Retinal pigment epithelial cell (primary cell): ENCODE data around the gene ARHGAP24.
A peak's percentile ranks its signal among the peaks of the same experiment; 100 is the strongest.
"Not testable (repeated sequence)": the region's sequence is repeated elsewhere in the genome, so short reads cannot be mapped to it uniquely, and the experiment has no call there.

Experiments used
- DNase-seq: peaks from one replicate; pipeline ENCODE4 v3.0.0-alpha.2; 2010; ENCODE audit warnings: low read depth
- H3K4me3 ChIP-seq: 2 replicates; pipeline ENCODE4 v1.5.1; 2011; ENCODE audit warnings: mild to moderate bottlenecking, low read length, control low read depth, moderate library complexity
- TF ChIP-seq, protein P1 (sequence below): conservative IDR thresholded peaks from 2 replicates; pipeline ENCODE4 v1.5.1; 2011; ENCODE audit warnings: low read depth, low read length, control low read depth, inconsistent platforms

Gene ARHGAP24

DNA sequence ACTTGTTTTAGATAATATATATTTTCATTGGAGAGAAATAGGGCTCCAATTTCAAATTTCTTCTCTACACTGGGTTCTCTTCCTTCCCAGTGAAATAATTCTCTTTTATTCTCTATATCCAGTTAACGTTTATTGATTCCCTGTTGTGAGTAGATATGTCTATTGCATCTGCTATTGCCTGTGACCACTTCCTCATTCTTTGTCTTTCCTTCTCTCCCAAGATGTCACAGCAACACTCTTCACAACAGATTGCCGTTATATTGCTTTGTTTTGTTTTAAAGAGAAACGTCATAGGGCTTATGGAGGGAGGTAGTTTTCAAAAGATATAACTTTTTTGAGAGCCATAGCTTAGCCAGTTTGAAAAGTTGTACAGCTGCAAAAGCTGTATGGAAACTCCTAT, 343.8 kb downstream of the ARHGAP24 start:
- no peak overlapping the region for H3K4me3 ChIP-seq
- no peak for DNase-seq
- TF ChIP-seq, protein P1, sequence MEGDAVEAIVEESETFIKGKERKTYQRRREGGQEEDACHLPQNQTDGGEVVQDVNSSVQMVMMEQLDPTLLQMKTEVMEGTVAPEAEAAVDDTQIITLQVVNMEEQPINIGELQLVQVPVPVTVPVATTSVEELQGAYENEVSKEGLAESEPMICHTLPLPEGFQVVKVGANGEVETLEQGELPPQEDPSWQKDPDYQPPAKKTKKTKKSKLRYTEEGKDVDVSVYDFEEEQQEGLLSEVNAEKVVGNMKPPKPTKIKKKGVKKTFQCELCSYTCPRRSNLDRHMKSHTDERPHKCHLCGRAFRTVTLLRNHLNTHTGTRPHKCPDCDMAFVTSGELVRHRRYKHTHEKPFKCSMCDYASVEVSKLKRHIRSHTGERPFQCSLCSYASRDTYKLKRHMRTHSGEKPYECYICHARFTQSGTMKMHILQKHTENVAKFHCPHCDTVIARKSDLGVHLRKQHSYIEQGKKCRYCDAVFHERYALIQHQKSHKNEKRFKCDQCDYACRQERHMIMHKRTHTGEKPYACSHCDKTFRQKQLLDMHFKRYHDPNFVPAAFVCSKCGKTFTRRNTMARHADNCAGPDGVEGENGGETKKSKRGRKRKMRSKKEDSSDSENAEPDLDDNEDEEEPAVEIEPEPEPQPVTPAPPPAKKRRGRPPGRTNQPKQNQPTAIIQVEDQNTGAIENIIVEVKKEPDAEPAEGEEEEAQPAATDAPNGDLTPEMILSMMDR: no peak

DNA sequence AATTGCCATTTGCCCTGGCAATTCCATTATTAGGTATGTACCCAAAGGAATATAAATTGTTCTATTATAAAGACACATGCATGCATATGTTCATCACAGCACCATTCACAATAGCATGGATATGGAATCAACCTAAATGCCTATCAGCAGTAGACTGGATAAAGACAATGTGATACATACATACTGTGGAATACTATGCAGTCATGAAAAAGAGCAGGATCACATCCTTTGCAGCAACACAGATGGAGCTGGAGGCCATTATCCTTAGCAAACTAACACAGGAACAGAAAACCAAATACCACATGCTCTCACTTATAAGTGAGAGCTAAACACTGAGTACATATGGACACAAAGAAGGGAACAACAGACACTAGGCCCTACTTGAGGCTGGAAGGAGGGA, 345.2 kb downstream of the ARHGAP24 start:
- not testable (repeated sequence) for H3K4me3 ChIP-seq

DNA sequence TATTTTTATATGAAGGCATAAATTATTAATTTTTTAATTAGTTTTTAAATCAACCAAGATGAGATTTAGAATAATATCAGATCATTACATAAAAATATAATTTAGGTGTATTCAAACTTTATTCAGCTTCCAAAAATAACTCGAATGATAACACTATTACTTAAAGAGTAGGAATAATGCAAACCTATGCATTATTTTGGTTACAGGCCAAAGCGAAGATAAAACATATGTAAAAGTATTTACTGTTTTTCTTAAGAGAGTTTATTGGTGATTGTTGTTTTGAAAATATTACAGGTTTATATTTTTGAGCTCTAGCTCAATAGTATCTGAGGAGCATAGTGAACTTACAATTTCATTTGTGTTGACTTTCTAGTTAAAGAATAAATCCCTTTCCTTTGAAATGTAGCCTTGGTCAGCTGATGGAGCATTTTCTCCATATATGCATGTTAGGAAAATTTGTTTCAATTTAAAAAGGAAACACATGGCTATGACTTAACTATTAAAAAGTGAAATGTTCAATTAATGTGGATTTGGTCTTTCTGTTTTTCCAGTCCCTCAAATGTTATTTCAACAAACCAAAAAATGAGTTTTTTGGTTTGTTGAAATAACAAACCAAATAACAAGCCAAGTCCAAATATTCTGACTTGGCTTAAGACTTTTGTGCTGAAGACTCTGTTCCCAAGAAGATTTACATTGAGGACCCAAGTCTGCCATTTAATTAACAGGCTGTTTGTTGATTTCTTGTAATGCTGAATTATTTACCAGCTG, 346.9 kb downstream of the ARHGAP24 start:
- TF ChIP-seq, protein P1: no peak
- no peak overlapping the region for H3K4me3 ChIP-seq
- no peak for DNase-seq

More for the DNA sequence above, 345.2 kb downstream of the ARHGAP24 start:
- not testable (repeated sequence) for DNase-seq

DNA sequence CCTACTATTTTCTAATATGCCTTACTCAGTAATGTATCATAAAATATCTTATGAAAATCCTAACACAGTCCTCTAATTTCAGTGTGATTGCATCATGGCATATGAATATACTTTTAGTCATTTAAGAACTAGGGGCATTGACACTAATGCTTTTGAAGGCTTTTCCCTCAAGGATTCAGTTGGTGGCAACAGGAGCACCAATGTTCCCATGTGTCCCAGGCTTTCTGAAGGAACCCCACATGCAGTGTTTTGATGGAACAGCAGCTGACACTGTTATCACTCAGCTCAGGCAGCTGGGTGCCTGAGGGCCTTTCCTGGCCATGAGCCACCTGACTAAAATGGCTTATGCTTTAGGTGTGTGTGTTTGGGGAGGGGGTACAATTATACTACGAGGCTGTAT, 348.3 kb downstream of the ARHGAP24 start:
- no peak overlapping the region for H3K4me3 ChIP-seq
- TF ChIP-seq, protein P1: no peak
- peak; percentile 6 for DNase-seq

DNA sequence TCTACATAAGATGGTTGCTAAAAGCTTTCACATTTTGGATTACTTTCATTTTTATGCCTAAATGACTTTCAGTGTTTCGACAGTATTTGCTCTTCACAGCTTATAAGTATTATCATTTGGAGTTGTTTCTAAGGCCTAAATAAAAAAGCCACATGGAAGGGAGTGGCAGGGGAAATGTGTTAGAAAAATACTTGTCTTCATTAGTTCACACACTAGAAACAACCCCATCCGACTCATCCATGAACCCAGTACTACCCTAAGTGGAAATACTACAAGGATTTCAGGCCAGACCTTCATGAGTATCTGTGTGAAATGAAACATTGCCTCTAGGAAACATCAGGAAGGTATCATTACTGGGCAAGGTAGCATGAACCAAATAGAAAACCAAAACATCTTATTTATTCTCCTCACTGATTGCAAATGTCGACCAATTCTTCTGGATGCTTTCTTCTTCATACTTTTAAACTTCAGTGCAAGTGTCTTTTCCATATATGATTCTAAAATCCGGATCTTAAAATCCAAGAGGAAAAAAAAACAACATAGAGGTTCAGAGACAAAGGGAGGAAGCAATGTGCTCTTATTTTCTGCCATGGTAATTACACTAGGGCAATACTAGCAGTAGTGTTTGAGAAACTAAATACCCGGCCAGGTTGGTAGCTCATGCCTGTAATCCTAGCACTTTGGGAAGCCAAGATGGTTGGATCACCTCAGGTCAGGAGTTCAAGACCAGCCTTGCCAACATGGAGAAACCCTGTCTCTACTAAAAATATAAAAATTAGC, 349.4 kb downstream of the ARHGAP24 start:
- DNase-seq: no peak

DNA sequence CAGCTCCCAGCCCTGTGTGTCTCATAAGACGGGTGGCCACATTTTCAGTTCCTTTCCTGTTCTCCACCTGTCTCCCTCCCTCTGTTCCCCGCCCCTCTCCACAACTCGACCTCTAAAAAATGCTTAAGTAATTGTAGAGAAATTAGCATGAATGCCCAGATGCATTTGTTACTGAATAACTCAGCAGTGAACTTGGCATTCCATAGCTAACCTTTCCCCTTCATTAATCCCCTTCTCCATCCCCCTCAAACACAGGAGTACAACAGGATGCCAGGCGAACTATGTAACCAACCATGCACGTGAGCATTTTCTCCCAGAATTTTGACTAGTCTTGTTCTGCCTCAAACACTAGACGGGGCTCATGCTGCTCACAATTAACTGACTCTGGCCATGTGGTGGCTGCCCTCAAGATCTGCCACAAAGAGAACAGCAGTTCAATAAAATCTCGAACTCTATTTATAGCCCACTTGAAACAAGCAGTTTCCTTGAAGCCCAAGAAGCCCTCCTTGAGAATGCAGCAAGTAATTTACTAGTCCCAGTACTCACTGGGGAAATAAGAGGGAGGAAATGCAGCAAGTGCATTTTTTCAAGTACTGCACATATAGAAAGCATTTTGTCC, 351.2 kb downstream of the ARHGAP24 start:
- peak; percentile 99 for DNase-seq
- TF ChIP-seq, protein P1: peak; percentile 55
- no peak overlapping the region for H3K4me3 ChIP-seq

More for the DNA sequence above, 349.4 kb downstream of the ARHGAP24 start:
- no peak overlapping the region for H3K4me3 ChIP-seq
- TF ChIP-seq, protein P1: no peak
